ENCODE results near the gene LY6G5C.
A peak's percentile ranks its signal among the peaks of the same experiment; 100 is the strongest.

Gene LY6G5C

GRCh38 chr6:31642798-31643570 is 37.9 kb downstream of the LY6G5C start:
- DNase-seq (ENCODE audit: low read depth in 2 of 2) = no peak

- DNase-seq (ENCODE audit: low read depth in 2 of 2) = no peak
Measured at GRCh38 chr6:31641370-31641769, 39.5 kb downstream of the LY6G5C start.

- DNase-seq (ENCODE audit: low read depth in 2 of 2) = no peak
Measured at GRCh38 chr6:31640612-31641011, 40.3 kb downstream of the LY6G5C start.

GRCh38 chr6:31639449-31639861 is 41.4 kb downstream of the LY6G5C start:
- DNase-seq (ENCODE audit: low read depth in 2 of 2) = peak in 1 of 2 donors; percentile 33

- no peak for DNase-seq (ENCODE audit: low read depth in 2 of 2)
Measured at GRCh38 chr6:31639043-31639442, 41.8 kb downstream of the LY6G5C start.

GRCh38 chr6:31636698-31637596 is 43.9 kb downstream of the LY6G5C start:
- no peak for DNase-seq (ENCODE audit: low read depth in 2 of 2)

- DNase-seq (ENCODE audit: low read depth in 2 of 2) = no peak
Measured at GRCh38 chr6:31634969-31635575, 45.8 kb downstream of the LY6G5C start.

GRCh38 chr6:31634131-31634530 is 46.7 kb downstream of the LY6G5C start:
- no peak for DNase-seq (ENCODE audit: low read depth in 2 of 2)

- DNase-seq (ENCODE audit: low read depth in 2 of 2) = no peak
Measured at GRCh38 chr6:31633447-31633846, 47.4 kb downstream of the LY6G5C start.

- no peak for DNase-seq (ENCODE audit: low read depth in 2 of 2)
Measured at GRCh38 chr6:31632279-31632946, 48.5 kb downstream of the LY6G5C start.

- no peak for DNase-seq (ENCODE audit: low read depth in 2 of 2)
Measured at GRCh38 chr6:31631681-31632278, 49.1 kb downstream of the LY6G5C start.

- DNase-seq (ENCODE audit: low read depth in 2 of 2) = no peak
Measured at GRCh38 chr6:31631209-31631608, 49.7 kb downstream of the LY6G5C start.

- no peak for DNase-seq (ENCODE audit: low read depth in 2 of 2)
Measured at GRCh38 chr6:31630177-31630934, 50.5 kb downstream of the LY6G5C start.

GRCh38 chr6:31629014-31629413 is 51.9 kb downstream of the LY6G5C start:
- DNase-seq (ENCODE audit: low read depth in 2 of 2) = no peak

GRCh38 chr6:31627690-31628287 is 53.1 kb downstream of the LY6G5C start:
- DNase-seq (ENCODE audit: low read depth in 2 of 2) = no peak

- DNase-seq (ENCODE audit: low read depth in 2 of 2) = no peak
Measured at GRCh38 chr6:31626952-31627351, 53.9 kb downstream of the LY6G5C start.
